Memory B cell (primary cell): ENCODE results near the gene SLC2A13.
A peak's percentile ranks its signal among the peaks of the same experiment; 100 is the strongest.

Source experiments
- ATAC-seq: fragments of 150-1000 bp; cut with Tn5 transposase; 2 replicates; pipeline ENCODE4 v1.10.0; 2021; ENCODE audit warnings: low read depth, mild to moderate bottlenecking, moderate library complexity
- DNase-seq, 2 donors: peaks; one replicate each; pipeline ENCODE4 v3.0.0; 2022; ENCODE audit warnings: low spot score in 2 of 2
- H3K27ac Mint-ChIP-seq: one replicate; pipeline ENCODE4 v1.8.0; 2022; ENCODE audit warnings: mild to moderate bottlenecking, moderate library complexity, mixed read lengths
- H3K27me3 Mint-ChIP-seq: one replicate; pipeline ENCODE4 v1.8.0; 2022; ENCODE audit warnings: mixed read lengths
- H3K36me3 Mint-ChIP-seq: one replicate; pipeline ENCODE4 v1.8.0; 2022; ENCODE audit warnings: mild to moderate bottlenecking, mixed read lengths
- H3K4me1 Mint-ChIP-seq: one replicate; pipeline ENCODE4 v1.8.0; 2022; ENCODE audit warnings: mixed read lengths
- H3K4me3 Mint-ChIP-seq: one replicate; pipeline ENCODE4 v1.8.0; 2022; ENCODE audit warnings: mild to moderate bottlenecking, moderate library complexity, mixed read lengths
- H3K9me3 Mint-ChIP-seq: one replicate; pipeline ENCODE4 v1.8.0; 2022; ENCODE audit warnings: mixed read lengths

The SLC2A13 gene

GRCh38 chr12:40105515-40106201 lies at the start of gene SLC2A13:
TSS of gene SLC2A13 (minus strand) at chr12:40106081. CDS start at chr12:40105808, 273 bp downstream.
- H3K36me3 Mint-ChIP-seq = no peaks in the 10 kb centered on the region
- ATAC-seq (peak; percentile 84), DNase-seq (peak; percentile 80 to 84)
- H3K9me3 Mint-ChIP-seq = no peaks in the 10 kb centered on the region
- H3K27me3 Mint-ChIP-seq = no peaks in the 10 kb centered on the region
- peak within 1 kb of the TSS; percentile 94 for H3K4me3 Mint-ChIP-seq
- H3K27ac Mint-ChIP-seq = no peak within 1 kb of the TSS
- H3K4me1 Mint-ChIP-seq = peaks cover 20% of the 10 kb centered on the region

- no peaks in the 10 kb centered on the region for H3K9me3 Mint-ChIP-seq
- H3K27ac Mint-ChIP-seq = peak overlapping the region; percentile 81
- ATAC-seq (no peak), DNase-seq (no peak)
- no peaks in the 10 kb centered on the region for H3K27me3 Mint-ChIP-seq
- no peaks in the 10 kb centered on the region for H3K36me3 Mint-ChIP-seq
- peaks cover 30% of the 10 kb centered on the region for H3K4me1 Mint-ChIP-seq
- no peak overlapping the region for H3K4me3 Mint-ChIP-seq
Observed at GRCh38 chr12:40154381-40154780, 48.5 kb upstream of the SLC2A13 start.

- H3K27ac Mint-ChIP-seq = peak overlapping the region; percentile 1
- peaks cover 24% of the 10 kb centered on the region for H3K4me1 Mint-ChIP-seq
Observed at GRCh38 chr12:40153432-40153831, 47.6 kb upstream of the SLC2A13 start.

GRCh38 chr12:40152783-40153383 lies 47.0 kb upstream of the SLC2A13 start:
- no peak overlapping the region for H3K27ac Mint-ChIP-seq
- DNase-seq (peak; percentile 58 to 60), ATAC-seq (peak; percentile 23)
- no peaks in the 10 kb centered on the region for H3K9me3 Mint-ChIP-seq
- H3K4me1 Mint-ChIP-seq = peaks cover 22% of the 10 kb centered on the region
- H3K36me3 Mint-ChIP-seq = no peaks in the 10 kb centered on the region
- no peak overlapping the region for H3K4me3 Mint-ChIP-seq
- H3K27me3 Mint-ChIP-seq = no peaks in the 10 kb centered on the region

More at GRCh38 chr12:40153432-40153831, 47.6 kb upstream of the SLC2A13 start:
- DNase-seq = no peak
- no peak for ATAC-seq
- Mint-ChIP-seq H3K36me3 (no peaks in the 10 kb centered on the region), H3K9me3 (no peaks in the 10 kb centered on the region), H3K27me3 (no peaks in the 10 kb centered on the region), H3K4me3 (no peak overlapping the region)

DNA sequence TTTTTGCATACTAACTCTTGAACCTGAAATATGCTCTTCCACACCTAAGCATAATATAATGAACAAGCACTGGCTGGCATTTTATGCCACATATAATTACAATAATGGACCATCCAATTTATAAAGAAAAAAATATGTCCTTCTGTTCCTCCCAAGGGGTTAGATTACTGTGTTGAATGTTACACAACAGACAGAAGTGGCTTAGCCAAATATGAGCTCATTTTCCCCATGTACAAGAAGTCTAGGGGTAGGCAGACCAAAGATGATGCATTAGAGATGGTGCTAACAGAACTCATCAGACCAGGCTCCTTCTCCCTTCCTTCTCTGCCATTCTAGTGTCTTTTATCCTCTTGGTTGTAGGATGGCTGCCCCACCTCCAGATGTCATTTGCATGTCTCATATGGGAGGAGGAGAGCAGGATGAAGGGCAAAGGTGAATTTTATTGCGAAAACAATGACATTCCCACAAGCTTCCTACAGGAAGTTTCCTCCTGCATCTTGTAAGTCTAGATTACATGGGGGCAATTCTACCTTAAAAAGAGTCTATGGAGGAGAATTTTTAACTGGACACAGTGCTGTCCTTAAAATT lies 43.9 kb upstream of the SLC2A13 start:
- H3K4me3 Mint-ChIP-seq = no peak overlapping the region
- DNase-seq = no peak
- H3K27ac Mint-ChIP-seq = no peak overlapping the region
- no peaks in the 10 kb centered on the region for H3K36me3 Mint-ChIP-seq
- no peaks in the 10 kb centered on the region for H3K27me3 Mint-ChIP-seq
- H3K4me1 Mint-ChIP-seq = peaks cover 13% of the 10 kb centered on the region
- no peak for ATAC-seq
- no peaks in the 10 kb centered on the region for H3K9me3 Mint-ChIP-seq

GRCh38 chr12:40146800-40147797 lies 41.2 kb upstream of the SLC2A13 start:
- no peak overlapping the region for H3K4me3 Mint-ChIP-seq
- H3K27me3 Mint-ChIP-seq = no peaks in the 10 kb centered on the region
- peaks cover 3% of the 10 kb centered on the region for H3K4me1 Mint-ChIP-seq
- no peak for DNase-seq
- H3K36me3 Mint-ChIP-seq = no peaks in the 10 kb centered on the region
- no peak overlapping the region for H3K27ac Mint-ChIP-seq
- H3K9me3 Mint-ChIP-seq = no peaks in the 10 kb centered on the region
- ATAC-seq = no peak

DNA sequence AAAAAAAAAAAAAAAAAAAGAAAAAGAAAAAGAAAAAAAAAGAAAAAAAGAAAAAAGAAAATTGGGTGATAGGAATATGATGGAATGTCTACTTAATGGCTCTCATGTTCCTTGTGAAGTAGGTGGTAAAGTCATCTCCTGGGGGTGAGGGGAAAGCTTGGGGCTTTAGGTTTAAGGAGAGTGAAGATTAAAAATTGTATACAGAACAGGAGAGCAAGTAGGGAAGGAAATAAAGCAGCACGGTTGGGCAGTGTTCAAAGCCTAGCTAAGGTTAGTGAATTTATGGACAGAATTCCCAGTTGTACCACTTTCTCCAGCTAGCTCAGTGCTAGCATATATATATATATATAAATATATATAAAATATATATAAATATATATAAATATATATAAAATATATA lies 40.0 kb upstream of the SLC2A13 start:
- no peaks in the 10 kb centered on the region for H3K27me3 Mint-ChIP-seq
- no peak overlapping the region for H3K4me3 Mint-ChIP-seq
- no peak overlapping the region for H3K27ac Mint-ChIP-seq
- H3K9me3 Mint-ChIP-seq = no peaks in the 10 kb centered on the region
- peaks cover 3% of the 10 kb centered on the region for H3K4me1 Mint-ChIP-seq
- ATAC-seq (no peak), DNase-seq (no peak)
- no peaks in the 10 kb centered on the region for H3K36me3 Mint-ChIP-seq

DNA sequence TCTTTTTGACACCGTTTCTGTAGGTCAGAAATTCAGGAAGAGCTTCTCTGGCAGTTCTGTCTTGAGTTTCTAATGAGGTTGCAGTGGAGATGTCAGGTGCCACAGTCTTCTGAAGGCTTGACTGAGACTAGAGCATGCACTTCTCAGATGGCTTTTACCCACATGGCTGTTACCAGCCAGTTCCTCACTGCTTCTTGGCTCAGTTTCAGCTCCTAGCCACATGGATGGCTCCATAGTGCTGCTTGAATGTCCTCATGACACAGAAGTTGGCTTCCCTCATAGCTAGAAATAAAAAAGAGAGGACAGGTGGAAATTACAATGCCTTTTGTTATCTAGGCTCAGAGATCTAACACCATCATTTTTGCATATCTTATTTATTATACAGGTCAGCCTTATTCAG lies 38.1 kb upstream of the SLC2A13 start:
- no peaks in the 10 kb centered on the region for H3K27me3 Mint-ChIP-seq
- H3K36me3 Mint-ChIP-seq = no peaks in the 10 kb centered on the region
- no peak overlapping the region for H3K4me3 Mint-ChIP-seq
- H3K27ac Mint-ChIP-seq = no peak overlapping the region
- peak; percentile 45 for ATAC-seq
- DNase-seq = no peak
- no peaks in the 10 kb centered on the region for H3K4me1 Mint-ChIP-seq
- H3K9me3 Mint-ChIP-seq = no peaks in the 10 kb centered on the region

DNA sequence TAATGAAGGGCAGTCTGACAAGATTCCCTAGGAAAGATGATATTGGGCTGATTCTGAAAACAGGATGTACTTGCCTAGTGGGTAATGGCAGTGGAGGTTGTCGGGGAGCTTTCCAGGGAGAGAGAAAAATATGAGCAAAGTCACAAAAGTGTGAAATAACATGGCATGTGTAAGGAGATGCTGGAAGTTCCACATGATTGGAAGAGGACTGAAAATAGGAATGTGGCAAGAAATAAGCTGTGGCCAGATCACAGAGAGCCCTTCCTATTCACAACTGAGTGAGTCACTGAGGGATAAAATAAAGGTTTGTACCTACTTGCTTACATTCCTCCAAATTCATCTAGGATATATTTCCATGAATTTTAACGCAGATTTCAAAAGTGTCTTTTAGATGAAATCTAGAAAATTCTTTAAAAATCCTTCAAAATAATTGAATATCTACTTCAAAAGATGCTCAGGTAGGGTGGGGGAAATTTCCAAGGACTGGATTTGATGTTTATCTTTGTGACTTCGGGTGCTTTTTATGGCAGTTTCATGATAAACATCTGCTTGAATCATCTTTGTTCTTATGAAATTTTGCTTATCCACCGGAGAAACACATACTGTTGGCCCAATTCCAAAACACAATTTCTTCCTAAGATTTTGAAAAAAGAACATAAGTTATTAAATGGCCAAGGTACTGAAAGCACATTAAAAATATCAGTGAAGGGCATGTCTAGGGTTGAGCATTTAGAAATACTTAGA lies 36.3 kb upstream of the SLC2A13 start:
- Mint-ChIP-seq H3K4me1 (no peaks in the 10 kb centered on the region), H3K4me3 (no peak overlapping the region), H3K9me3 (no peaks in the 10 kb centered on the region), H3K36me3 (no peaks in the 10 kb centered on the region), H3K27me3 (no peaks in the 10 kb centered on the region), H3K27ac (no peak overlapping the region)
- no peak for DNase-seq
- ATAC-seq = no peak

DNA sequence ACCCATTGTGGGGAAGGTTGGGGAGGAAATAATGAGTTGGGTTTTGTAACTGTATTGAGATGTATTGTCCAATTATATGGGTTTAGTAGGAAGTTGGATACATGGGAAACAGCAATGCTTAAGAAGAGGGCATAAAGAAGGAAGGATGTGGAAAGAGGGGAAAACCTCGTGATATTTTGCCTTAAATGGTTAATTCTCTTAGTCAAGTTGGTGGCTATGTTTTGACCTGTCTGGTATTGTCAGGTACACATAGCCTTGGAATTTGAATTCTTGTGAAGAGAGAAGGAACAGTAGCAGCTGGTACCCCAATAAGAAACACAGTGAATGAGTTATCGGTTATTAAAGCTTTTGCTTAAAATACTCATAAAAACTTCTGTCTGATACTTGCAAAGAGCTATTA lies 32.6 kb upstream of the SLC2A13 start:
- Mint-ChIP-seq H3K4me1 (no peaks in the 10 kb centered on the region), H3K9me3 (no peaks in the 10 kb centered on the region), H3K27ac (no peak overlapping the region), H3K36me3 (no peaks in the 10 kb centered on the region), H3K27me3 (no peaks in the 10 kb centered on the region), H3K4me3 (no peak overlapping the region)
- no peak for ATAC-seq
- no peak for DNase-seq

- Mint-ChIP-seq H3K27me3 (no peaks in the 10 kb centered on the region), H3K4me1 (no peaks in the 10 kb centered on the region), H3K36me3 (no peaks in the 10 kb centered on the region), H3K4me3 (no peak overlapping the region), H3K9me3 (no peaks in the 10 kb centered on the region), H3K27ac (no peak overlapping the region)
- ATAC-seq (peak; percentile 98), DNase-seq (peak in 1 of 2 donors; percentile 13)
Observed at GRCh38 chr12:40137252-40137651, 31.4 kb upstream of the SLC2A13 start.

- Mint-ChIP-seq H3K36me3 (no peaks in the 10 kb centered on the region), H3K9me3 (no peaks in the 10 kb centered on the region), H3K4me1 (no peaks in the 10 kb centered on the region), H3K4me3 (no peak overlapping the region), H3K27ac (no peak overlapping the region), H3K27me3 (no peaks in the 10 kb centered on the region)
- ATAC-seq = no peak
- no peak for DNase-seq
Observed at GRCh38 chr12:40127408-40127807, 21.5 kb upstream of the SLC2A13 start.

- Mint-ChIP-seq H3K9me3 (peaks cover 3% of the 10 kb centered on the region), H3K4me1 (no peaks in the 10 kb centered on the region), H3K27me3 (no peaks in the 10 kb centered on the region), H3K4me3 (no peak overlapping the region), H3K36me3 (peaks cover 3% of the 10 kb centered on the region), H3K27ac (no peak overlapping the region)
- DNase-seq (no peak), ATAC-seq (no peak)
Observed at GRCh38 chr12:40123496-40123895, 17.6 kb upstream of the SLC2A13 start.
